HG03575 (cell line): ENCODE results near the gene SRGAP3.

Experiments
- ATAC-seq: cut with Tn5 transposase; IDR thresholded peaks from one replicate; pipeline ENCODE4 v1.9.1; 2021; ENCODE audit not compliant: unreplicated experiment, insufficient number of reproducible peaks, low FRiP score; ENCODE audit errors: extremely low read depth

Gene SRGAP3

DNA sequence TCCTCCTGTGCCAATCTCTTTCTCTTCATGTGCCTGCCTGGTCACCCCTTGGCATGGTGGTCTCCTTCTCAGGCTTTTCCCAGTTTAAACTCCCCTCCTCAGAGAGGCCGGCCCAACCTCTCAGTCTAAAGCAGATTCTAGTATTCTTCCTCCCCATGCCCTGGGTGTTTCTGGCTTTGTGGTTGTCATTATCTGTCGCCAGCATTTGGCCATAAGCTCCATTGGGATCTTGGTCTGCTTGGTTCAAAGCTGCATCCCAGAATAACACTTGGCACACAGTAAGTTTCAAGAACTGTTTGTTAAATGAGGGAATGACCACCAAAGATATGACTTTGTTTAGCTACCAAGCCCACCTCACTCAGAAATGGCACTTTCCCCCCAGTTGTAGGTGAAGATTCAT, 275.0 kb downstream of the SRGAP3 start:
- no peak for ATAC-seq

GRCh38 chr3:8972639-8973038, 276.8 kb downstream of the SRGAP3 start:
- ATAC-seq = no peak

DNA sequence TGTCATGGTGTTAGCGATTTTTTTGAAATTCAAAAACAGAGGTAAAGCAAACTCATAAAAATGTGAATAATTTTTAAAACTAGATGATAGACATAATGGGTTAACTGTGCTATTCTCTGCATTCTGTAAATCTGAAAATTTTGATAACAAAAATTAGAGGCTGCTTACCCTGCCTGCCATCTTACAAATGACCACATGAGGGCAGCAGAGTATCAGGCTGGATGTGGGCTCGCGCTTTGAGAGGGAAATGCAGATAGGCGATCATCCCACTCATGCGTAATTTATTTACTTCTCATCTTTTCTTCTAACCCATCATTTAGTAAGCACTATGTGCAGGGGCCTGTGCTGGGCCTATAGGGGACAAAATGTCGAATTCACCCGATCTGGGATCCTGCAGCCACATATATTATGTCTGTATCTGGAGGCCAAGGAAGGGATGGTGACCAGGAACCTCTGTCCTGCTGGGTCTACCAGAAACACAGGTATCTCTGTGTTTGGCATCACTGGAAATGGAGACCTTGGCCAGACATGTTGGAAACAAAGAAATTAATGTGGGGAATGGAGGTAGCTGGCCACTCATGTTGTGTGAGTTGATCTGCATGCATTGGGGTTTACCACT, 278.4 kb downstream of the SRGAP3 start:
- no peak for ATAC-seq

DNA sequence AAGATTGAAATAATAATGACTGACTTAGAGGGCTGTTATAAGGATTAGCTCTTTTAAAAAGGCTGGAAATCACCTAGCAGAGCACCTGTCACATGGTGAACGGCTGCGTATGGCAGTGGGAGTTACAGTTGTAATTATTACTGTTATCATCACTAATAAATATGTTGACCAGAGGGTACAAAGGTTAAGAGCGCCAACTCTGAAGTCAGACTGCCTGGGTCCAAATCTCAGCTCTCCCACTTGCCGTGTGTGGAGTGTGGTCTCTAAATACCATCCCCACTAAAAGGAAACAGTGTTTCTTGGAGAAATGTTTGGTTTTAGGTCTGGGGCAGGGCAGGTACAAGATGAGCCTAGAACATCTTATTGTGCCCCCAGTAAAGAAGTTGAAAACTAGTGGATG, 280.2 kb downstream of the SRGAP3 start:
- no peak for ATAC-seq

DNA sequence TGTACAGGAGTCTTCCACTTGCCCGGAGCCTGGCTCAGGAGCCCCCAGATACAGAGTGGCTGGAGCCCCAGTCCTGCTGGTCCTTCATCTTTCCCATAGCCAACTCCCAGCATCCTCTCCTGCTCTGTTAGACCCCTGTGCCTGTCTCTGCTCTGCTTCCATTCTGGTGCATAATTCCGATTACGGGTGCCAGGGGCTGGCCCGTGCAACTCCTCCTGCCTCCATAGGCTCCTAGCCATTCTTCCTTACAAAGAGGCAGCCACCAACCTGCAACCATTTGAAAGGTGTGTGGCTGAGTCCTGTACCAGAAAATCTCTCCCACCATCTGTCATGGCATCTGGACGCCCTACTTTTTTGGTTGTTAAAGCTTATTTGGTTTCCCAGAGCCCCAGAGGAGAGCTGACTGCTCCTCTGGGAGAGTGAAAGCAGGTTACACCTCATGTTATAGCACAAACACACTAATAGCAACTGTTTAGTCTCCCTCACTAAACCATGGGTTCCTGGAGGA, 281.0 kb downstream of the SRGAP3 start:
- ATAC-seq = no peak

DNA sequence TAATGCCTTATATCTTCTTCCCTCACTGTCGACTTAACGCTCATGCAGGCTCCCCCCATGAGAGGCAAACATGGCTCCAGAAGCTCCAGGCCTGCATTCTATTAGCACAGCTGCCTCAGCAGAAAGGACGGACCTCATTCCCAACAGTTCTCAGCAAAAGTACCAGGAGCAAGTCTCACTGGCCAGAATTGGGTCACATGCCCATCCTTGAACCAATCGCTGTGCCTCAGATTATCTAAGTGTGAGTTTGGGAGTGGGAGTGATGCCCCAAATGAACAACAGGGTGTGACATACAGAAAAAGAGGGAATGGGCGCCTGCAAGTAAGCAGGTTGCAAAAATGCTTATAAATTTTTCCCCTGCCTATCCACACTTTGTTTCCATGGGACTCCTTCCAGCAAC, 281.9 kb downstream of the SRGAP3 start:
- ATAC-seq = no peak

- no peak for ATAC-seq
Measured at GRCh38 chr3:8966820-8967348, 282.6 kb downstream of the SRGAP3 start.

DNA sequence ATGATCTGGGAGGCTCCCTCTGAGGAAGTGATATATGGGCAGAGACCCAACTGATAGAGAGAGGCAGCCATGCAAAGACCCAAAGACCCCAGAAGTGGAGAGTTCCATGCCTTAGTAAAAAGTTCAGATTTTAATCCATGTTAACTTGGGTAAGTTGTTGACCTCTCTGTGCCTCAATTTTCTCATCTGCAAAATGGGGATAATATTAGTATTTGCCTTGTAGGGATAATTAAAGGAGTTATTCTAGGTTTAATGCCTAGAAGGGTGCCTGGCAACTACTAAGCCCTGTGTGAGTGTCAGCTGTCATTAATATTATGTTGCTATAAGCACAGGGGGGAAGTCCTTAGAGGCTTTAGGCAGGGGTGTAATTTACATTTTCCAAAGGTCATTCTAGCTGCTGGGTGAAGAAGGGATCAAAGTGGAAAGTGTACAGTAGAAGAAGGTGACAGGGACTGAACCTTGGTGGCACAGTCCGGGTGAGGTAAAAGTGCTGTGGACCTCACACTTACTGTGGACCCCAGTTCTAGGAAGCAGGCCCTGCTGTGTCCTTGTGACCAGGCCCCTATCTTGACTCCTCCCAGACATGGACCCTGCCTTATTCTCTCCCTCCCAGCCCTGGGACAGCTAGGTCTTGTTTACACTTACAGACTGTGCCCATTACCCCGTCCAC, 283.2 kb downstream of the SRGAP3 start:
- ATAC-seq = no peak

DNA sequence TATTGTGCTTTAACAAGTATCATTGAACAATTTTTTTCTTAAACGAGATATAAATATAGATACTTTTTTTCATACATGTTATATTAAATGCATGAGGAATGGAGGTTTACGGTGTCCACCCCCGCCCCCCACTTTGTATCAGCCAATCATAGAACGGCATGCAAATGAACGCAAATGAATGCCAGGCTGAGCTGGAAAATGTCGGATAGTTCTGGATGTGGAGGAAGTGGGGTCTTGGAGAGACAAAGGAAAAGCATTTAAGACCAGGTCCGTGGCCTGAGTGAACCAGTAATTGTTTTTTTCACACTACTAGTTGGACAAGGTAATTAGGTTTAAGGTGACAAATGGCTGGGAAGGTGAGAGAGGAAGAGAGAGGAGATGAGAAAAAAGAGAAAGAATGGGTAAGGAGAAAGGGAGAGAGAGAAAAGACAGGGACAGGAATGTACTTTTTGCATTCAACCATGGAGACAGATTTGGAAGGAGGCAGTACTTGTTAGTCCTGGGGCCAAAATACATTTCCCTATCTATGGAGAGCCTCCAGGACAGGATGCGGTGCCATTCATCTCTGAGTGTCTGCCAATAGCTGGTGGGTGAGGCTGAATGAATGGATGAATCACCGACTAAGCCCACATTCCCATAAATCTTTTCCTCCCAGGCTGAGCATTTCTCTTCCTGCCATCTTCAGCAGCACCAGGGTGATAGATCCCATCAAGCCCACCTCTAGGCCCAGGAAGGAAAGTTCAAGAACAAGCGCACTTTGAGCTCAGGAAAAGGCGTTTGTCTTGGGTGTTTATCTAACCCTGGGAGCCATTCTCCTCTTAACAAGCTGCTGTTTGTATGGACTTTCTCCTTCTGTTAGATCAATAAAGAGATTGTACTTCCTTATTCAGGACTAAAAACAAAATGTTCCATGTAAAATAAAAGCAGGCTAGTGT, 284.7 kb downstream of the SRGAP3 start:
- no peak for ATAC-seq

GRCh38 chr3:8963137-8963853, 286.2 kb downstream of the SRGAP3 start, which contains the start of gene RAD18:
Gene RAD18, minus strand, starts transcription at chr3:8963472. Its CDS starts 87 bp downstream, at chr3:8963385.
- ATAC-seq = peak; percentile 40

GRCh38 chr3:8962226-8962861, 287.1 kb downstream of the SRGAP3 start:
- ATAC-seq = no peak

GRCh38 chr3:8959668-8960067, 289.8 kb downstream of the SRGAP3 start:
- no peak for ATAC-seq

DNA sequence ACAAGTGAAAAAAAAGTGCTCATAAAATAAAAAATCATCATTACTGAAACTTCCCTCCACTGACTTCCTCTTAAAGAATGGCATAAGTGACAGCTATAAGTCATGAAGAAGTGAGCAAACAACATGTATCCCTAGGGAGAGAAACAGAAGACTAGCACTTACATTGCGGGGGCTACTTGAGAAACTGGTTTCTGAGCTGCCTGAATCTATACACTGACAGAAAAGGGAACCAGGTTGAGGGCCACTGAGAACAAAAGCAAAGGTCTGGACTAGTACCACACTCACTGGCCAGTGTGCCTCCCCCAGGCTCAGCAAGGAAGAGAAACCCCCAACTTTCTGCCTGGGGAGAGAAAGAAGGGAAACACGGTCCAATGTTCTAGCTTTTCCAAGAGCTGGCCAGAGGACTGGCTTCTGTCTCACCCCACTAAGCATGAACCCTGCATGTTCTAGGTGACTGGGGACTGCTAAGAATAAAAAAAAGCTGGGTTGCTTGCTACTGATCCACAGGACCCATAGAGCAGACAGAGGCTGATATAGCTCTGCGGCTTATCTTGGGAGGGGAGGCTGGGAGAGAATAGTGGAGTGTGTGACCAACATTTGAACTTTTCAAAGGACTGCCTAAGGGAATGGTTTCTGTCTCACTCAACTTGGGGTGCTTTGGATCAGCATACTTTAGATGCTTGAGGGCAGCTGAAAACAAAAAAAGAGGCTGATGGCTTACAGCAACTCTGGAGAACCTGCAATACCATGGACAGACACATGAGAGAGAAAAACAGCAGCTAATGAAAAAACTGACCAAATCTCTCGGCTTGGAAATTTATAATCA, 294.3 kb downstream of the SRGAP3 start:
- peak; percentile 81 for ATAC-seq

- no peak for ATAC-seq
Measured at GRCh38 chr3:8953313-8953712, 296.1 kb downstream of the SRGAP3 start.

GRCh38 chr3:8952130-8952529, 297.3 kb downstream of the SRGAP3 start:
- ATAC-seq = no peak

- no peak for ATAC-seq
Measured at GRCh38 chr3:8945890-8946600, 303.4 kb downstream of the SRGAP3 start.
